Hepatic stellate cell (primary cell): ENCODE data around the gene CYP24A1.

Experiments used
- DNase-seq: peaks from one replicate; pipeline ENCODE4 v3.0.0; 2011; ENCODE audit warnings: low spot score

The CYP24A1 gene

GRCh38 chr20:54173653-54174456, at the start of gene CYP24A1:
Gene CYP24A1 (minus strand): TSS chr20:54173986. CDS start chr20:54173579, 407 bp downstream.
- DNase-seq: no peak

GRCh38 chr20:54223285-54223684, 49.5 kb upstream of the CYP24A1 start:
- no peak for DNase-seq

- DNase-seq: no peak
Measured at GRCh38 chr20:54221996-54222890, 48.5 kb upstream of the CYP24A1 start.

DNA sequence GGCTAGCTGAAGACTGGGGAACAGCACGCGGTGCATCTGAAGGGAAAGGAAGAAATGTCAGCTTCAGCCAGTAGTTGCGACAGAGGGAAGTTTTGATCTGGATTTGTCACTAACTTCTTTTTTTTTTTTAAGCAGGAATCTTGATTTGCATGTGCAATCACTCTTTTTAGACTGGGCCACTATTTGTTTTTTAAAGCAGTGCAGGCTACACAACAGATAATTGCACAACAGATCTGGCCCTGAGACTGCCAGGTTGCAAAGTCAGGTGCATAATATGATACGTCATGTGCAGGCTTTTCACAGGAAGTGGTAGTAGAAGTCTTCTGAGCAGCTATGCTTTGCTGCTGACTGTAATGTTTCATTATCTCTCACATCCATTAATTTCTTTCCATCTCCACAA, 47.6 kb upstream of the CYP24A1 start:
- DNase-seq: no peak

- DNase-seq: no peak
Measured at GRCh38 chr20:54220722-54221121, 46.9 kb upstream of the CYP24A1 start.

GRCh38 chr20:54219751-54220426, 46.1 kb upstream of the CYP24A1 start:
- peak; percentile 46 for DNase-seq

DNA sequence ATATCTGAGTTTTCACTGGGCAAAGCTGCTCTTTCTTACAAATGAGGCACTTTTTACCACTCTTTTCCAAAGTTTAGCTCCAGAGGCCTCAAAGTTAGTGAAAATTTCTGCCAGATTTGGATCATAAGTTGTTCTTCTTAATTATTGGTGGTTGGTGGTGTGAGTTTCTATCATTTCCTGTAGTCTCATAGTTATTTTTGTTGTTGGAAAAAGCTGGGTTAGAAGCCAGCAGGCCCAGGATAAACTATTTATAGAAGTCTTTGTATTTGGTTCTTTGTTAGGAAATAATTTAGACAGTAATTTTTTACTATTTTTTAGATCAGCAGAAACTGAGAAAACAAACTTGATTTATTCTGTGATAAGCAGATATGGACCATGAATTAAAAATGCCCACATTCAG, 44.7 kb upstream of the CYP24A1 start:
- DNase-seq: no peak

- no peak for DNase-seq
Measured at GRCh38 chr20:54217762-54218161, 44.0 kb upstream of the CYP24A1 start.

DNA sequence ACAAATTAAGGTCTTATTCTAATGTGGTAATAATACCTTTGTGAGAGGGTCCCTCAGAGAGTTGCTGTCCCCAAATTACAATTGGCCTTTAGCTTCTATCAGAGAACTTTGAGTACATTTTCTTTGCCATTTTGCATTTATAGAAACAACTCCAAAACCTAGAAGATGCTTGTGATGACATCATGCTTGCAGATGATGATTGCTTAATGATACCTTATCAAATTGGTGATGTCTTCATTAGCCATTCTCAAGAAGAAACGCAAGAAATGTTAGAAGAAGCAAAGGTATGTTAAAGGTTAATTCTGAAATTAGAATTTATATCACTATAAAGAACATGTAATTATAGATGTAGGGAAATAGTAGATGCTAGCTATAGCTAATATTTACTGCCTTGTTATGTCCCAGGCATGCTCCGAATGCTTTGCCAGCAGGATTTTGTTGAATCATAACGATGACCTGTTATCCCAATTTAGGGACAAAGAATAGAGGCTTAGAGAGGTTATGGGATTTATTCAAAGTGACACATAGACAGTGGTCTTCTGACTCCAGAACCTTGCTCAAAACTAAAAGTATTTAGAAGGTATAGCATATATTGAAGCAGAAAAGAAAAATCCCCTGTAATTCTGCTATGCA, 41.5 kb upstream of the CYP24A1 start:
- no peak for DNase-seq

GRCh38 chr20:54214566-54214965, 40.8 kb upstream of the CYP24A1 start:
- no peak for DNase-seq

GRCh38 chr20:54212871-54213270, 39.1 kb upstream of the CYP24A1 start:
- no peak for DNase-seq

GRCh38 chr20:54212226-54212625, 38.4 kb upstream of the CYP24A1 start:
- peak; percentile 85 for DNase-seq

- no peak for DNase-seq
Measured at GRCh38 chr20:54209216-54209813, 35.5 kb upstream of the CYP24A1 start.

DNA sequence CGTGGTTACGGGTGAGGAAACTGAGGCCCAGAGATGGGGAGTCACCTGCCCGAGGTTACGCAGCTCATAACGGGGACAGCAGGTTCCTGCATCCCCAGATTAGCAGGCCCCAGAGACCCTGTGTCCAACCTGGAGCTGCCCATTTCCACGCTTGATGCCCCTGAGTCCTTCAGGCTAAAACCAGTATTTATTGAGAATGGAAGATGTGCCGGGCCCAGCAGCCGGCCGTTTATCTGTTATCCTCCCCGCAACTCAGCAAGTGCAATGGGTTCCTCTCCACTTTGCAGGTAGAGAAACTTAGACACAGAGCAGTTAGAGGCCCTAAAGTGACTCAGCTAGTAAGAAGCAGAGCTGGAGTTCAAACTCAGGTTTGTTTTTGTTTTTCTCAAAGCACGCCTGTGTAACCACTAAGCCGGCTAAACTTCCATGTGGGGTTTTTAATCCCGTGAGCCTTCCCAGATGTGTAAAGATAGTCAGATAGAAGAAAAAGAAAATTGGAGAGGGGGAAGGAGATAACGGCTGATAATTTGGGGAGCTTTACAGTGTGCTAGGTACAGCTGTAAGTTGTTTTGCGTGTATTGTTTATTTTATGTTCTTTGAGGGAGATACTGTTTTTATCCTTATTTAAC, 34.9 kb upstream of the CYP24A1 start:
- peak; percentile 21 for DNase-seq

DNA sequence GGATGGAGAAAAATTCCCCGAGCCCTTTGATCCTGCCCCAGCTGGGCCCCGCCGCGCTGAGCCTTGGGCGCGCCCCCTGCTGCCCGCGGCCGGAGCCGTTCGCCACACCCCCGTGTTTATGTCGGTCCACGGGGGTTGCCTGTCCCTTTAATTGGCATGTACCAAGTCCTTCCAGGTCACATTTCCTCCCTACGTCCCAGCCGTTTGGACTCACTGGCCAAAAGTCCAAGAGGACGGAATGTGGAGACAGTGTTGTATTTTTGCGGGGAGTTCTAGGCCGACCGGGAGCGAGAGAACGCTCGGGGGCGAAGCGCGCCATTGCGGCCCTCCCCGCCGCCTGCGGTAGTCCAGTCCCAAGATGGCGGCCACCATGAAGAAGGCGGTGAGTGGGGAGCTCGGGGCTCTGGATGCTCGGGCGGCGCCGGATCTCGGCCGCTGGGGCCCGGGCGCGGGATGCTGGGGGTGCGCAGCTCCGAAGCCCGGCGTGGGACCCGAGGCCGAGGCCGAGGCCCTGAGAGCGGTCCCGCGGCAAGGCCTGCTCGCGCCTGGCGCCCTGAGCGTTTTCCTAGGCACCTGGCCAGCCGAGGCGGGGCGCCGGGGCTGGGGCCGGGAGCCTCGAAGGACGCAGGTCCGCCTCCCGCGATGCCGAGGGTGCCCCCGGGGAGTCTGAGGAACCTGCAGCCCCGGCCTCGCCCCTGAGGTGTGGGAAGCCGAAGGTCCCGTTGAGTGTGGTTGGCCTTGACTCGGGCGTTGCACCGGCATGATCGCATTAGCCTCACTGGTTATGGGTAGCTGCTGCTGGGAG, 34.2 kb upstream of the CYP24A1 start, which contains the start of gene PFDN4:
Gene PFDN4, plus strand, starts transcription at position 345 of the 805 bp plus-strand sequence. Its CDS starts 14 bp downstream, at position 359.
- DNase-seq: peak; percentile 93

GRCh38 chr20:54207053-54207742, 33.4 kb upstream of the CYP24A1 start:
- DNase-seq: no peak

DNA sequence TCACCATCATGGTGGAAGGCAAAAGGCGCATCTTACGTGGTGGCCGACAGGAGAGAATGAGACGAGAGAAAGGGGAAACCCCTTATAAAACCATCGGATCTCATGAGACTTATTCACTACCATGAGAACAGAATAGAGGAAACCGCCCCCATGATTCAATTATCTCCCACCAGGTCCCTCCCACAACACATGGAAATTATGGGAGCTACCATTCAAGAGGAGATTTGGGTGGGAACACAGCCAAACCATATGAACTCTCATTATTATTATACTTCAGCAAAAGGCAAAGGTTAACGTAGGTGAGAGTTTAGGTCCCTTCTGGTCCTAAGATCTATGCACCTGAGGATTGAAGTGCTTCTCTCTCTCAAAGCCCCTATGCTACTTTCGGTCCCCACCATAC, 31.7 kb upstream of the CYP24A1 start:
- no peak for DNase-seq

GRCh38 chr20:54204481-54204880, 30.7 kb upstream of the CYP24A1 start:
- no peak for DNase-seq

- no peak for DNase-seq
Measured at GRCh38 chr20:54204063-54204462, 30.3 kb upstream of the CYP24A1 start.
